Activated naive CD8-positive, alpha-beta T cell treated with anti-CD3 and anti-CD28 coated beads, Interleukin-2, amount 50 U/mL, for 24 hours (primary cell): ENCODE measurements around the gene MYO5C.

Source experiments
- ATAC-seq: fragments of 150-1000 bp; cut with Tn5 transposase; one replicate; pipeline ENCODE4 v1.10.0; 2021
- DNase-seq: peaks from one replicate; pipeline ENCODE4 v3.0.0; 2021
- H3K27ac Mint-ChIP-seq: one replicate; pipeline ENCODE4 v1.8.0; 2021; ENCODE audit warnings: mild to moderate bottlenecking, mixed read lengths
- H3K27me3 Mint-ChIP-seq: one replicate; pipeline ENCODE4 v1.8.0; 2021; ENCODE audit warnings: mixed read lengths
- H3K36me3 Mint-ChIP-seq: one replicate; pipeline ENCODE4 v1.8.0; 2021; ENCODE audit warnings: low read depth, mixed read lengths
- H3K4me1 Mint-ChIP-seq: one replicate; pipeline ENCODE4 v1.8.0; 2021; ENCODE audit warnings: mixed read lengths
- H3K4me3 Mint-ChIP-seq: one replicate; pipeline ENCODE4 v1.8.0; 2021; ENCODE audit warnings: mild to moderate bottlenecking, moderate library complexity, mixed read lengths
- H3K9me3 Mint-ChIP-seq: one replicate; pipeline ENCODE4 v1.8.0; 2021; ENCODE audit warnings: mixed read lengths

Gene MYO5C

DNA sequence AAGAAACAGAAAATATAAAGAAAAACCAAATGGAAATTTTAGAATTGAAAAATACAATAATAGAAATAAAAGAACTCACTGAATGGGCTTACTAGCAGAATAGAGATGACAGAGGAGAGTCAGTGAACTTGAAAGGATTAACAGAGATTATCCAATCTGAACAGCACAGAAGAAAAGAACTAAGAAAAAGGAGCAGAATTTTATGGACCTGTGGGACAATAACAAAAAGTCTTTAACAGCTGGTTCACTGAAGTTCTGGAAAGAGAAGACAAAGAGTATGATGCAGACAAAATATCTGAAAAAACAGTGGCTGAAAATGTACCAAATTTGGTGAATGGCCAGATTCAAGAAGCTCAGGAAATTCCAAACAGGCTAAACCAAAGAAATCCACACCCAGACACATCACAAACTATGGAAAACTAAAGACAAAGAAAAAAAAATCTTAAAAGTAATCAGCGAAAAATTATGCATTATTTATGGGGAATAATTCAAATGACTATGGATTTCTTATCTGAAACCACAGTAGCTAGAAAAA lies 94.7 kb downstream of the MYO5C start:
- no peaks in the 10 kb centered on the region for H3K36me3 Mint-ChIP-seq
- no peak overlapping the region for H3K27ac Mint-ChIP-seq
- no peaks in the 10 kb centered on the region for H3K9me3 Mint-ChIP-seq
- DNase-seq (no peak), ATAC-seq (no peak)
- no peaks in the 10 kb centered on the region for H3K27me3 Mint-ChIP-seq
- no peaks in the 10 kb centered on the region for H3K4me1 Mint-ChIP-seq
- no peak overlapping the region for H3K4me3 Mint-ChIP-seq

DNA sequence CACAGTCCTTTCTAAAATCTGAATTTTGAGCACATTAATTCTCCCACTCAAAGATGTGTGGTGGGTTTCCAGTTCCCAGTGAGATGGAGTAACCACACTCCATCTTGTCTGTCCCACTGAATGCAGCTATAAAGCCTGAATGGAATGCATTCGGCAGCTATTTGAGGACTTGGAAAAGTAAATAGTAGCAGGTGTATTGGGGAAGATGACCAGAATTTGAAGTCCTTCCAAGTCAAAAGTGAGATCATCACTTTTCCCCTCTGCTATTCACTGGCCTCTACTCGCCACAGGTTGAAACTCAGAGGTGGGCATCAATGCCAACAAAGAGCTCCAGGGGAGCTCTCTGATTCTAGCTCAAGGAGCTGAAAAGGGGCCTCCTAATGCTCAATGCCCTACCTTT lies 96.3 kb downstream of the MYO5C start:
- no peak for ATAC-seq

DNA sequence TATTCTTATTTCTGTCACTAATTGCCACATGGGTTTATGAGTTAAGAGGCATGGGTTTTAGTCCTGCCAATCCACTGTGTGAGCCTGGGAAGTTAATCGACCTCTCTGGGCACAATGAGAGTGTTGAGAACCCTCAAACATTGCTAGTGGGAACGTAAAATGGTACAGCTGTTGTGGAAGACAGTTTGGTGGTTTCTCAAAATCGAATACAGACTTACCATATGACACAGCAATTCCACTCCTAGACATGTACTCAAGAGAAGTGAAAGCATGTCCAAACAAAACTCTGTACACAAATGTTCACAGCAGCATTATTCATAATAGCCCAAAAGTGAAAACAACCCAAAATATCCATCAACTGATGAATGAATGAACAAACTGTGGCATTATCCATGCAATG lies 98.7 kb downstream of the MYO5C start:
- Mint-ChIP-seq H3K27me3 (no peaks in the 10 kb centered on the region), H3K4me1 (no peaks in the 10 kb centered on the region), H3K36me3 (no peaks in the 10 kb centered on the region), H3K9me3 (no peaks in the 10 kb centered on the region), H3K27ac (no peak overlapping the region), H3K4me3 (no peak overlapping the region)
- no peak for ATAC-seq
- no peak for DNase-seq

More for the DNA sequence above, 96.3 kb downstream of the MYO5C start:
- H3K36me3 Mint-ChIP-seq = no peaks in the 10 kb centered on the region
- H3K4me3 Mint-ChIP-seq = no peak overlapping the region
- H3K4me1 Mint-ChIP-seq = no peaks in the 10 kb centered on the region
- H3K27ac Mint-ChIP-seq = no peak overlapping the region
- no peaks in the 10 kb centered on the region for H3K9me3 Mint-ChIP-seq
- no peaks in the 10 kb centered on the region for H3K27me3 Mint-ChIP-seq
- no peak for DNase-seq

DNA sequence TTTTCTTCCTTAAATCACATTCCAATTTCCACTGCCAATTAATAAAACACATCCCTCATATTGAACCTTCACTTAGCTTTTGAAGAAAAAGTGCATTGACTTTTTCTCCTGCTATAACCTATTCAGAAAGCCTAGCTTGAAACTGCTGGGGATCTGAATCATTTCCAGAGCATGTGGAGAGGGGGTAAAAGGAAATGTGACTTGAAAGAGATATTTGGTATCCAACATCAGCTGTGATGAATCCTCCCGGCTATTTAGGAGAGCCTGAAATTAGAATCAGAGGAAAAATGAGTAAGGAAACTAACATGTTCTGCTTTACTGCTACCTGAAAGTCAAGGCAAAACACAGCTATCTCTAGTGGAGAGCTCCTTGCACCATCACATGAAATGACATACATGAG lies 101.8 kb downstream of the MYO5C start:
- no peaks in the 10 kb centered on the region for H3K27me3 Mint-ChIP-seq
- H3K4me3 Mint-ChIP-seq = no peak overlapping the region

DNA sequence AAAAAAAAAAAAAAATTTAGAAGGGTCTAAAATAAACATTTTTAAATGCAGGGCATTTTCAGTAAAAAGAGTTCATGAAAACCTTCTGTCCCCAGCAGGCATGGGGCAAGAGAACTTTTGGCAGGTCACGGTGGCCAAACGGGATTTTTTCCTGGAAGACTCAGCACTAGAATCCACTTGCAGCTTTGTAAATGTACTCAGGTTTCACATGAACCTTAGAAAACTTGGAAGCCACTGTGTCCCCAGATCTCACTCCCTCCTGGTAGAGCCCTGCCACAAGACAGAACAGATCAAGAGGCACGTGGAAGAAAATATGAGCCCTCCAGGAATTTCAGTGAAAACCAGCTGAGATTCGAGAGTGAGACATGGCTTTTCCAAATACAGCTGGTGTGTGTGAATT lies 102.3 kb downstream of the MYO5C start:
- ATAC-seq (no peak), DNase-seq (no peak)
- Mint-ChIP-seq H3K27ac (no peak overlapping the region), H3K4me3 (no peak overlapping the region), H3K36me3 (no peaks in the 10 kb centered on the region), H3K9me3 (no peaks in the 10 kb centered on the region), H3K4me1 (no peaks in the 10 kb centered on the region), H3K27me3 (no peaks in the 10 kb centered on the region)

More for the DNA sequence above, 101.8 kb downstream of the MYO5C start:
- no peaks in the 10 kb centered on the region for H3K4me1 Mint-ChIP-seq
- DNase-seq (no peak), ATAC-seq (no peak)
- no peaks in the 10 kb centered on the region for H3K9me3 Mint-ChIP-seq
- H3K27ac Mint-ChIP-seq = no peak overlapping the region
- H3K36me3 Mint-ChIP-seq = no peaks in the 10 kb centered on the region

DNA sequence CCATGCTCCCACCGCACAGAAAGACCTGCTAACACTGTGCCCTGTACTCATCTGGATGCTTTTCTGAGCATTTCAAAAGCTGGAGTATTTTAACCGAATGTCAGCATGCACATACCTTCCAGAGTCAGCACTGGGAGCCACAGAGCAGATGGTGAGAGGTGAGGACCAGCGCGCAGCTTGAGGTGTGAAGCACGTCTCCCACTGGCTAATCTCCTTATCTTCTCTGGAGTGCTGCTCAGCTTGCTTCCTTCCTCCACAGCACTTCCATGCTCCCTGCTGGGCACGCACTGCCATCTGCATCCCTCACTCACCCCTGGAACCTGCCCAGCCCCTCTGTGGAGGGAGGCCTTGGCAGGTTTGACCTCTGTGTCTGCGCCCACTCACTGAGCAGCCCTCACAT lies 104.4 kb downstream of the MYO5C start, which contains the start of gene GNB5:
Gene GNB5 (minus strand): TSS at position 186 of the 400 bp plus-strand sequence. CDS start 6,716 bp downstream, outside the sequence.
- Mint-ChIP-seq H3K4me1 (no peaks in the 10 kb centered on the region), H3K27ac (no peak within 1 kb of the TSS), H3K9me3 (no peaks in the 10 kb centered on the region), H3K27me3 (no peaks in the 10 kb centered on the region), H3K4me3 (no peak within 1 kb of the TSS), H3K36me3 (no peaks in the 10 kb centered on the region)
- ATAC-seq (no peak), DNase-seq (no peak)

DNA sequence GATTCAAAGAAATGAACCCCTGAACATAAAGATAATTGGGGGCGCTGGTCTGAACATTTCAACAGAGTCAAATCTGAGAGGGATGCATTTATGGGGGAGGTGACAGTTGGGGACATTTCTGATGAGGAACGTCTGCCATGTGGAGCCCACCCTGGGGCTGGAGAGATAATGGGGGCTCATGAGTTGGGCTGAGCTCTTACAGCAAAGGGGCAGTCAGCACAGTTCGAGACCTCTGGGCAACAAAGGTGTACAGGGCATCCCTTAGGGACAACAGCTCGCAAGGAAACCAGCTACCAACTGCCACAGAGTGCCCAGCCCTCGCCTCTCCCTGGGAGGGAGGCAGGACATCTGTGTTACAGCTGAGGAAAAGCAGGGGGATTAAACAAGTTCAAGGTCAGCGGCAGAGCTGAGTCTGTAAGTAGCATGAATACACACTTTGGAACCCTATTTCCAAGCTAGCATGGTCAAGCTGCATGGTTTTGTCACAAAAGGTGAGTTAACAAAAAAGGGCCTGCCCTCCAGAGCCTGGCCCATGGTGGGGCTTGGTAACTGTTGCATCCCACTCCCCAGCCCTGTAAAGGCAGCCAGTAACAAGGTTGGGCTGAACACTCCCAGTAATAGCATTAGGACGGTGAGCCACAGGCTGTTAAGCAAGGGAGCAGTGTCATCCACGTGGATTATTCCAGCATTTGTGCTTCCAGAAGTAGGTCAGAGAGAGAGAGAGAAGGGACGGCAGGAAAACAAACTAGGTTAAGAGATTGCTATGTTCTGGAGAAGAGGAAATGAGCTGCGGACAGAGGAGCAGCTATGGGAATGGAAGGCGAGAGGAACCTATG lies 108.7 kb downstream of the MYO5C start:
- no peak for DNase-seq
- Mint-ChIP-seq H3K27me3 (no peaks in the 10 kb centered on the region), H3K9me3 (no peaks in the 10 kb centered on the region), H3K36me3 (no peaks in the 10 kb centered on the region), H3K4me1 (no peaks in the 10 kb centered on the region), H3K27ac (no peak overlapping the region), H3K4me3 (no peak overlapping the region)
- no peak for ATAC-seq

DNA sequence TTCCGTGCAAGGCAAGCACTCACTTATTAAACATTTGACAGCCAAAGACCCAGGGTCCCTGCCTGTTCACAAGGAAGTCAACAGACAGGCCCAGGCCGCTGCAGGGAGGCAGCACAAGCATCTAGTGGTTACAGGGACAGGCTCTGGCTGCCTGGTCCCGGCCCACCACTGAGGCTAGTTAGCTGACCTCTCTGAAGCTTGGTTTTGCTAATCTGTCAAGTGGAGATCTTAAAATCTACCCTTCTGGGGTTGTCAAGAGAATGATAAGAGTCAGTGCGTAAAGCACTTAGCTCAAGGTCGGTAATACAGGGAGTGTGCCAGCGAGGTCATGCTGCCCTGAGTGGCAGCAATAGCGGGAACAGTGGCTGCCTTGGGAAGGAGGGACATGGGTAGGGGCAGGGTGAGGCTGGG lies 110.4 kb downstream of the MYO5C start:
- Mint-ChIP-seq H3K36me3 (no peaks in the 10 kb centered on the region), H3K27ac (no peak overlapping the region), H3K4me3 (no peak overlapping the region), H3K4me1 (peaks cover 10% of the 10 kb centered on the region), H3K9me3 (no peaks in the 10 kb centered on the region), H3K27me3 (no peaks in the 10 kb centered on the region)
- DNase-seq = no peak
- ATAC-seq = no peak

DNA sequence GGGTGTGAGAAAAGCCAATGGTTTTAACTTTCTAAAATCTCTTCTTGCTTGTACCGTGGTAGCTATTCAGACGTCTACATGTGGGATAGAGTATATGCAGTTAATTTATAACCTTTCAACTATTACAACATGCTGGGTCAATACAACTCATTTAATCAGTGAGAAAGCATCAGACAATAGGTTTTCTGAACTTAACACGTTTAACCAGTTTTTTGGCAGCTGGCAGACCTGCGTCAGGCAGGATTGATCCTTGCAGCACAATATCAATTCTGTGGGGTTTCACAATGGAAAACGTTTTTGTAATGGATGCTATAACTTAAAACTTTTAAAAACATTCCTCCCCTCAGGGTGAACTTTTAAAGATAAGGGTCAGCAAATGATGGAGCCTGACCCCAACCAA lies 110.9 kb downstream of the MYO5C start:
- Mint-ChIP-seq H3K27me3 (no peaks in the 10 kb centered on the region), H3K9me3 (no peaks in the 10 kb centered on the region), H3K36me3 (no peaks in the 10 kb centered on the region), H3K4me3 (no peak overlapping the region), H3K4me1 (peaks cover 11% of the 10 kb centered on the region), H3K27ac (no peak overlapping the region)
- no peak for ATAC-seq
- DNase-seq = no peak

DNA sequence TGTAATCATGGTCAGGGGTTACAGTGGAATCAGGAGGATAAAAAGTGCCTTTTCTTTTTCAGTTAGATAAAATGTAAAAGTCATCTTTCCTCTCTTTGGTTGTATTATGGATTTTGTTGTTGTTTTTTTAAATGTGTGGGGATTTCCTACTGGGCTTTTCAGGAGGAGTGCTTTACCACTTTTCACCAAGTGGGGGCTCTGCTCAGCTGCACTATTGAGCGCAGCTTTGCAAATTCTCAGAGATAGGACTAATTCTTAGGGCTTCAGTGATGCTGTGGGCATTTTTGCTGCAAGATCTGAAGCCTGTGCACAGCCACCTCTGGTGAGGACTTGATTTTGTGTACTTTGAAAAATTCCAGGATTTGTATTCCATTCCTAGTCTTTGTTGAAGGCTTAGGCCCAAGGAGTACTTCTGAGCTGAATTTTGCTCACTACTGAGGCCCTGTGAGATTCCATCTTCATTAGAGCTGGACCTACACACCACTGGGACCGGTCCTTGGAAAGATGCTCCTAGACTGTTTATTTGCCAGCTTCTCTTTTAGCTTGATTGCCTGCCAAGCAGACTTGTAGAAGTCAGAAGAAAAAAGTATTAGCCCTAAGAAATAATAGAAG lies 111.9 kb downstream of the MYO5C start:
- H3K9me3 Mint-ChIP-seq = no peaks in the 10 kb centered on the region
- ATAC-seq (no peak), DNase-seq (peak; percentile 22)
- no peak overlapping the region for H3K4me3 Mint-ChIP-seq
- H3K4me1 Mint-ChIP-seq = peaks cover 13% of the 10 kb centered on the region
- no peaks in the 10 kb centered on the region for H3K27me3 Mint-ChIP-seq
- H3K36me3 Mint-ChIP-seq = no peaks in the 10 kb centered on the region
- no peak overlapping the region for H3K27ac Mint-ChIP-seq

DNA sequence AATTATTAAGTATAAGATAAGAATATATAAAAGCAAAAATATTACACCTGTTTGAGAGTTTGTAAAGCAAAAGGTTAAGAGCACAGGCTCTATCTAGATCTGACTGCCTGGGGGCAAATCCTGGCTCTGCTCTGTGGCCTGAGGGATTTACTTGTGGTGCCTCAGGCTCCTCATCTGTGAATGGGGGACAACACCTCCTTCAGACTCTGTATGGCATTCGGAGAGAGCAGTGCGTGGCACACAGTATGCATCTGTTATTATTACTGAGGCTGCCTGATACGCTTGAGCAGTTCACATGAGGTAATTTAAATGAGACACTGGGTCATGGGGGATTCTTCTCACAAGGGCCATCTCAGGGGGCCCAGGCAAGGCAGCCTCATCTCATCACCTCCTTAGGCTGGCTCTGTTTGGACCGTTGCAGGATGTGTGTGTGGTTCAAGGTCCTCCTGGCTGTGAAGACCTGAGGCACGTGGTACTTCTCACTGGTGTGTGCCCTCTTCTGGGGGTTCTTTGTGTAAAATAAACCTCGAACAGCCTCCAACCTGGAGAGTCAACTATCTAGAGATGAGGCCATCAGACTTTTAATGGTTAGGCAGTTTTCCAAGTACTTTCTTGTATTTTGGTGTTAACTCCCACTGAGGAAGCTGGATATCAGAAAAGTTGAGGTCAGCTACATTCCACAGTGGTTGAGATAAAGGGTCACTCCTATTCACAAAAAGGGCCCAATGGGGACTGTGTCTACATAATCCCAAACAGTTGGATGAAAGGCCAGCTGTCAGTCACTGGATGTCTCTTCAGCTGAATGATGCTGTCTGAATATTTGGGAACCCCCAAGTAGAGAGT lies 113.4 kb downstream of the MYO5C start:
- Mint-ChIP-seq H3K4me1 (peaks cover 19% of the 10 kb centered on the region), H3K36me3 (no peaks in the 10 kb centered on the region), H3K9me3 (no peaks in the 10 kb centered on the region), H3K4me3 (no peak overlapping the region), H3K27me3 (no peaks in the 10 kb centered on the region), H3K27ac (no peak overlapping the region)
- DNase-seq (no peak), ATAC-seq (no peak)

DNA sequence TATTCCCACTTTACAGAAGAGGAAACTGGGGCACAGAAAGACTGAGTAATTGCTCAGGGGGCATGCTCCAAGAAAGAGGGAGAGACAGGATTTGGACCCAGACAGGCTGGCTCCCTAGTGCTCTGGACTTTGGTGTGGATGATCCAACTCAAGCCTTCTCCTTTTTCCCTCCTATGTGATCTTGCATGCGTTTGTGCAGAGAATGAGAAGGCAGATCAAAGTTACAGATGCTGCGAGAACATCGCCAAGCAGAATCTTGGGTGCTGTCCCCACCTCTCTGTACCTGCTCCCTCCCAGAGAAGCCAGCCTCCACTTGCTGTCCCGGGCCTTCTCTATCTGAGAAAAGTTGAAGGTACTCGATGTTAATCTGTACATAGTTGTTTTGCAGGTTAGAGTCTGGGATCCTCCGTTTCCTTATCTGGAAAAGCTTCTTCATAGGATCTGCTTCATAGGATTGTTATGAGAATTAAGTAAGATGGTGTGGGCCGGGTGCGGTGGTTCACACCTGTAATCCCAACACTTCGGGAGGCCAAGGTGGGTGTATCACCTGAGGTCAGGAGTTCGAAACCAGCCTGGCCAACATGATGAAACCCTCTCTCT lies 114.7 kb downstream of the MYO5C start:
- DNase-seq (no peak), ATAC-seq (no peak)
- Mint-ChIP-seq H3K36me3 (no peaks in the 10 kb centered on the region), H3K4me1 (peaks cover 19% of the 10 kb centered on the region), H3K27me3 (no peaks in the 10 kb centered on the region), H3K4me3 (peak overlapping the region; percentile 80), H3K27ac (no peak overlapping the region), H3K9me3 (no peaks in the 10 kb centered on the region)

DNA sequence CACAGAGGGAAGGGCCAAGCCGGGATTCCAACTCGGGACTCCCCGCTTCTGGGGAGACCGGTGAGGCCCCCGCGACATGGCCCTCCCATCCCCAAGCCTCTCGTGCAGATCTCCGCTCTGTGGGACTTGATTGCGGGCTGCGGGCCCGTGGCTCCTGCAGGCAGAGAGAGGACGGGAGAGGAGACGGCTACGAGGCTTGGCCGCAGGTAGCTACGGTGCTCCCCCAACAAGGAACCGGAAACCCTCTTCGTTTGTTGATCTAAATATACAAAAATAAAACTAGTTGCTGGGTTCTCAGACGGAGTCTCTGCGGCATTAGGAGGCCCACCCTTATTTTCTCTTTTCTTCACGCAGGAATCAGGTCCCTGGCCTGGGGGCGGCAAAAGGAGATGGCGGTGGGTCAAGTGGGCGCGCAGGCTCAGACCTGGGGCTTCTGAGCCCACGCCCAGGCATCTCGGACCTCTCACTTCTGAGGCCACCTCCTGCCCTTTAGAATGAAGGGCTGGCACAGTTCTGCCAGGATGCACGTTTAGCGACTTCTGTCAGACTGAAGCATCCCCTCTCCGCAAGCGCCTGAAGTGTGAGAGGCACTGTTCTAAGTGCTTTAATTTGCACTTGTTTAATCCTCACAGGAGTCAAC lies 115.3 kb downstream of the MYO5C start:
- H3K27ac Mint-ChIP-seq = peak overlapping the region; percentile 88
- H3K27me3 Mint-ChIP-seq = no peaks in the 10 kb centered on the region
- H3K4me1 Mint-ChIP-seq = peaks cover 19% of the 10 kb centered on the region
- H3K9me3 Mint-ChIP-seq = no peaks in the 10 kb centered on the region
- DNase-seq = no peak
- peak overlapping the region; percentile 80 for H3K4me3 Mint-ChIP-seq
- peak; percentile 11 for ATAC-seq
- no peaks in the 10 kb centered on the region for H3K36me3 Mint-ChIP-seq
